ENCODE data around the gene OGDH. TPM values are rescaled to one million over a fixed set of nuclear protein-coding genes. Genes with fewer than 3 reads are reported as not detected.

The OGDH gene
- total RNA-seq, 1 donor from 2014 or later = 73.7 TPM

- Histone ChIP-seq H3K27me3 (ENCODE audit: insufficient read depth, low read length) (no peaks in the 10 kb centered on the region), H3K4me2 (ENCODE audit: low read length) (no peak overlapping the region), H3K36me3 (ENCODE audit: insufficient read depth, low read length) (peaks cover 4% of the 10 kb centered on the region), H3K27ac (ENCODE audit: low read depth, low read length) (no peak overlapping the region), H3K79me2 (ENCODE audit: insufficient read depth, low read length) (no peaks in the 10 kb centered on the region), H4K20me1 (ENCODE audit: insufficient read depth, low read length) (peaks cover 3% of the 10 kb centered on the region), H2AFZ (ENCODE audit: low read depth, low read length) (no peak overlapping the region), H3K4me3 (ENCODE audit: insufficient read depth, low read depth, low read length) (no peak overlapping the region), H3K4me1 (ENCODE audit: insufficient read depth, low read length) (peaks cover 13% of the 10 kb centered on the region), H3K9ac (ENCODE audit: low read length) (no peak overlapping the region), H3K9me3 (ENCODE audit: insufficient read depth, low read depth, low read length) (no peaks in the 10 kb centered on the region)
- no peak overlapping the region for H3K4me3 Mint-ChIP-seq (ENCODE audit: unreplicated experiment)
- TF ChIP-seq CTCF (IDR thresholded peaks at IDR 0.05; ENCODE audit: insufficient read depth, low read depth, low read length) = no peak
- TF ChIP-seq EZH2 (IDR thresholded peaks at IDR 0.05; ENCODE audit: insufficient read depth, low read length) = no peak
- no peaks in the 10 kb centered on the region for H3K27me3 Mint-ChIP-seq (ENCODE audit: low read depth, unreplicated experiment)
- H3K27ac Mint-ChIP-seq (ENCODE audit: unreplicated experiment) = no peak overlapping the region
- DNase-seq (ENCODE audit: low read depth) (no peak), FAIRE-seq (no peak)
- H3K4me1 Mint-ChIP-seq (ENCODE audit: low read depth, unreplicated experiment) = peaks cover 16% of the 10 kb centered on the region
- peaks cover 19% of the 10 kb centered on the region for H3K36me3 Mint-ChIP-seq (ENCODE audit: low read depth, unreplicated experiment)
- peaks cover 3% of the 10 kb centered on the region for H3K9me3 Mint-ChIP-seq (ENCODE audit: unreplicated experiment)
These were observed 60.8 kb downstream of the OGDH start for GRCh38 chr7:44667190-44667589.

- H3K27ac ChIP-seq (ENCODE audit: low read depth, low read length) = no peak overlapping the region
- H3K4me1 ChIP-seq (ENCODE audit: insufficient read depth, low read length) = peaks cover under 1% of the 10 kb centered on the region
- no peaks in the 10 kb centered on the region for H4K20me1 ChIP-seq (ENCODE audit: insufficient read depth, low read length)
- peaks cover 26% of the 10 kb centered on the region for H3K36me3 Mint-ChIP-seq (ENCODE audit: low read depth, unreplicated experiment)
- H3K36me3 ChIP-seq (ENCODE audit: insufficient read depth, low read length) = peaks cover 16% of the 10 kb centered on the region
- no peaks in the 10 kb centered on the region for H3K27me3 ChIP-seq (ENCODE audit: insufficient read depth, low read length)
- no peak overlapping the region for H3K9ac ChIP-seq (ENCODE audit: low read length)
- H3K4me1 Mint-ChIP-seq (ENCODE audit: low read depth, unreplicated experiment) = peaks cover 3% of the 10 kb centered on the region
- no peaks in the 10 kb centered on the region for H3K27me3 Mint-ChIP-seq (ENCODE audit: low read depth, unreplicated experiment)
- no peak overlapping the region for H3K27ac Mint-ChIP-seq (ENCODE audit: unreplicated experiment)
- H2AFZ ChIP-seq (ENCODE audit: low read depth, low read length) = no peak overlapping the region
- H3K79me2 ChIP-seq (ENCODE audit: insufficient read depth, low read length) = no peaks in the 10 kb centered on the region
- no peak overlapping the region for H3K4me3 Mint-ChIP-seq (ENCODE audit: unreplicated experiment)
- DNase-seq (ENCODE audit: low read depth) (no peak), FAIRE-seq (no peak)
- no peak overlapping the region for H3K4me3 ChIP-seq (ENCODE audit: insufficient read depth, low read depth, low read length)
- no peak overlapping the region for H3K4me2 ChIP-seq (ENCODE audit: low read length)
- H3K9me3 ChIP-seq (ENCODE audit: insufficient read depth, low read depth, low read length) = no peaks in the 10 kb centered on the region
- TF ChIP-seq CTCF (IDR thresholded peaks at IDR 0.05; ENCODE audit: insufficient read depth, low read depth, low read length) = no peak
- no peak for TF ChIP-seq EZH2 (IDR thresholded peaks at IDR 0.05; ENCODE audit: insufficient read depth, low read length)
- H3K9me3 Mint-ChIP-seq (ENCODE audit: unreplicated experiment) = peaks cover 3% of the 10 kb centered on the region
These were observed 64.6 kb downstream of the OGDH start for GRCh38 chr7:44671069-44671468.

GRCh38 chr7:44673324-44673723 lies 66.9 kb downstream of the OGDH start:
- Histone ChIP-seq H3K79me2 (ENCODE audit: insufficient read depth, low read length) (no peaks in the 10 kb centered on the region), H2AFZ (ENCODE audit: low read depth, low read length) (no peak overlapping the region), H3K4me2 (ENCODE audit: low read length) (no peak overlapping the region), H4K20me1 (ENCODE audit: insufficient read depth, low read length) (no peaks in the 10 kb centered on the region), H3K9me3 (ENCODE audit: insufficient read depth, low read depth, low read length) (no peaks in the 10 kb centered on the region), H3K9ac (ENCODE audit: low read length) (no peak overlapping the region), H3K27me3 (ENCODE audit: insufficient read depth, low read length) (no peaks in the 10 kb centered on the region), H3K4me1 (ENCODE audit: insufficient read depth, low read length) (peaks cover 4% of the 10 kb centered on the region), H3K36me3 (ENCODE audit: insufficient read depth, low read length) (peaks cover 12% of the 10 kb centered on the region), H3K27ac (ENCODE audit: low read depth, low read length) (no peak overlapping the region), H3K4me3 (ENCODE audit: insufficient read depth, low read depth, low read length) (no peak overlapping the region)
- Mint-ChIP-seq H3K27me3 (ENCODE audit: low read depth, unreplicated experiment) (no peaks in the 10 kb centered on the region), H3K9me3 (ENCODE audit: unreplicated experiment) (peaks cover 3% of the 10 kb centered on the region), H3K4me1 (ENCODE audit: low read depth, unreplicated experiment) (peaks cover 2% of the 10 kb centered on the region), H3K27ac (ENCODE audit: unreplicated experiment) (no peak overlapping the region), H3K36me3 (ENCODE audit: low read depth, unreplicated experiment) (peaks cover 29% of the 10 kb centered on the region), H3K4me3 (ENCODE audit: unreplicated experiment) (no peak overlapping the region)
- DNase-seq (ENCODE audit: low read depth) = no peak
- FAIRE-seq = no peak
- TF ChIP-seq EZH2 (IDR thresholded peaks at IDR 0.05; ENCODE audit: insufficient read depth, low read length) (no peak), CTCF (IDR thresholded peaks at IDR 0.05; ENCODE audit: insufficient read depth, low read depth, low read length) (no peak)
